HepG2 (cell line): Measurements from ENCODE around the gene PSMB8. TPM values are rescaled to one million over a fixed set of nuclear protein-coding genes. Genes with fewer than 3 reads are reported as not detected.

Experiments
- ARNT ChIP-seq: fragments of 450-650 bp; IDR thresholded peaks from 2 replicates; pipeline ENCODE4 v1.6.1; 2017
- CENPX ChIP-seq: sonication (generic); formaldehyde crosslinking; IDR thresholded peaks from 2 replicates; pipeline ENCODE4 v1.9.0; 2021; ENCODE audit warnings: mild to moderate bottlenecking, missing genetic modification reagents, moderate library complexity
- ELF1 ChIP-seq: sonication (generic); formaldehyde crosslinking; IDR thresholded peaks from 2 replicates; pipeline ENCODE4 v1.4.0; 2020; ENCODE audit warnings: missing genetic modification reagents
- HDAC1 ChIP-seq: sonication (generic); formaldehyde crosslinking; IDR thresholded peaks from 2 replicates; pipeline ENCODE4 v1.5.1; 2020; ENCODE audit warnings: mild to moderate bottlenecking, missing genetic modification reagents
- NCOA2 ChIP-seq: sonication (generic); formaldehyde crosslinking; IDR thresholded peaks from 2 replicates; pipeline ENCODE4 v1.8.0; 2022; ENCODE audit warnings: inconsistent platforms
- NFE2L1 ChIP-seq: sonication (generic); formaldehyde crosslinking; IDR thresholded peaks from 2 replicates; pipeline ENCODE4 v1.4.0; 2020; ENCODE audit warnings: missing genetic modification reagents, mild to moderate bottlenecking, borderline replicate concordance
- POGZ ChIP-seq: sonication (generic); formaldehyde crosslinking; IDR thresholded peaks from 2 replicates; pipeline ENCODE4 v1.4.0; 2020; ENCODE audit warnings: mild to moderate bottlenecking, missing genetic modification reagents
- POLR2A ChIP-seq, 2 experiments: IDR thresholded peaks; 2 replicates each; pipeline ENCODE4 v1.6.1; 2011; ENCODE audit warnings: low read depth in 2 of 2, low read length in 2 of 2, mild to moderate bottlenecking in 1 of 2, moderate library complexity in 1 of 2; ENCODE audit not compliant: insufficient read depth in 1 of 2
- ZBTB20 ChIP-seq: sonication (generic); formaldehyde crosslinking; IDR thresholded peaks from 2 replicates; pipeline ENCODE4 v1.8.1; 2023; ENCODE audit warnings: missing genetic modification reagents, low read depth, mild to moderate bottlenecking, borderline replicate concordance
- ZKSCAN5 ChIP-seq: sonication (generic); formaldehyde crosslinking; IDR thresholded peaks from 2 replicates; pipeline ENCODE4 v1.5.1; 2020; ENCODE audit warnings: mild to moderate bottlenecking, missing genetic modification reagents
- ZNF251 ChIP-seq: sonication (generic); formaldehyde crosslinking; IDR thresholded peaks from 2 replicates; pipeline ENCODE4 v1.9.0; 2021; ENCODE audit warnings: mild to moderate bottlenecking, missing genetic modification reagents
- ZNF296 ChIP-seq: sonication (generic); formaldehyde crosslinking; conservative IDR thresholded peaks from 2 replicates; pipeline ENCODE4 v1.5.0; 2020; ENCODE audit warnings: mild to moderate bottlenecking, missing genetic modification reagents
- ZNF432 ChIP-seq: sonication (generic); formaldehyde crosslinking; IDR thresholded peaks from 2 replicates; pipeline ENCODE4 v1.5.0; 2020; ENCODE audit warnings: missing genetic modification reagents, mild to moderate bottlenecking, borderline replicate concordance
- ZNF790 ChIP-seq: sonication (generic); formaldehyde crosslinking; IDR thresholded peaks from 2 replicates; pipeline ENCODE4 v1.8.0; 2022; ENCODE audit warnings: missing genetic modification reagents, mild to moderate bottlenecking, borderline replicate concordance
- ZNF83 ChIP-seq: sonication (generic); formaldehyde crosslinking; IDR thresholded peaks from 2 replicates; pipeline ENCODE4 v1.4.0; 2020; ENCODE audit warnings: missing genetic modification reagents, mild to moderate bottlenecking, borderline replicate concordance
- polyA plus RNA-seq, 8 experiments: library from polyadenylated mRNA; depleted of rRNA in 3 of 8; stranded (reverse) in 7 of 8; unstranded in 1 of 8; fragments of >200 nt; fragmentation: Illumina TruSeq in 4 of 8; extraction: Trizol in 4 of 8; gene quantifications; 2 replicates each; pipeline versions ENCODE4 v1.2.1 to v1.2.3, GENCODE V29; 2011 to 2016; ENCODE audit warnings: low read depth in 4 of 8, missing spikeins in 1 of 8, mixed read lengths in 1 of 8; ENCODE audit not compliant: insufficient read depth in 1 of 8
- total RNA-seq, 5 experiments: library from RNA; depleted of rRNA; stranded (reverse); fragments of >200 nt; fragmentation: Illumina TruSeq; extraction: Trizol; gene quantifications; 2 replicates each; pipeline ENCODE4 v1.2.3, GENCODE V29; 2016; ENCODE audit warnings: low read depth in 1 of 5
- TF ChIP-seq, protein P1 (sequence below): sonication (generic); formaldehyde crosslinking; IDR thresholded peaks from 2 replicates; pipeline ENCODE4 v1.8.0; 2022; ENCODE audit warnings: mild to moderate bottlenecking, missing genetic modification reagents, moderate library complexity
- TF ChIP-seq, protein P2 (sequence below): sonication (generic); formaldehyde crosslinking; IDR thresholded peaks from 2 replicates; pipeline ENCODE4 v1.5.1; 2020; ENCODE audit warnings: mild to moderate bottlenecking, moderate library complexity, missing genetic modification reagents
- TF ChIP-seq, protein P3 (sequence below): sonication (generic); formaldehyde crosslinking; conservative IDR thresholded peaks from 2 replicates; pipeline ENCODE4 v1.4.0; 2020; ENCODE audit warnings: missing genetic modification reagents
- TF ChIP-seq, protein P4 (sequence below): sonication (generic); formaldehyde crosslinking; IDR thresholded peaks from 2 replicates; pipeline ENCODE4 v1.5.0; 2020; ENCODE audit warnings: missing genetic modification reagents
- TF ChIP-seq, protein P5 (sequence below): sonication (generic); formaldehyde crosslinking; IDR thresholded peaks from 2 replicates; pipeline ENCODE4 v1.4.0; 2020; ENCODE audit warnings: missing genetic modification reagents

PSMB8 gene
- total and polyA plus RNA-seq, 2 of the 13 experiments (the other 11 are each of a cell fraction or from before 2014, with no cell fraction given): 30.7 to 64.7 TPM

DNA sequence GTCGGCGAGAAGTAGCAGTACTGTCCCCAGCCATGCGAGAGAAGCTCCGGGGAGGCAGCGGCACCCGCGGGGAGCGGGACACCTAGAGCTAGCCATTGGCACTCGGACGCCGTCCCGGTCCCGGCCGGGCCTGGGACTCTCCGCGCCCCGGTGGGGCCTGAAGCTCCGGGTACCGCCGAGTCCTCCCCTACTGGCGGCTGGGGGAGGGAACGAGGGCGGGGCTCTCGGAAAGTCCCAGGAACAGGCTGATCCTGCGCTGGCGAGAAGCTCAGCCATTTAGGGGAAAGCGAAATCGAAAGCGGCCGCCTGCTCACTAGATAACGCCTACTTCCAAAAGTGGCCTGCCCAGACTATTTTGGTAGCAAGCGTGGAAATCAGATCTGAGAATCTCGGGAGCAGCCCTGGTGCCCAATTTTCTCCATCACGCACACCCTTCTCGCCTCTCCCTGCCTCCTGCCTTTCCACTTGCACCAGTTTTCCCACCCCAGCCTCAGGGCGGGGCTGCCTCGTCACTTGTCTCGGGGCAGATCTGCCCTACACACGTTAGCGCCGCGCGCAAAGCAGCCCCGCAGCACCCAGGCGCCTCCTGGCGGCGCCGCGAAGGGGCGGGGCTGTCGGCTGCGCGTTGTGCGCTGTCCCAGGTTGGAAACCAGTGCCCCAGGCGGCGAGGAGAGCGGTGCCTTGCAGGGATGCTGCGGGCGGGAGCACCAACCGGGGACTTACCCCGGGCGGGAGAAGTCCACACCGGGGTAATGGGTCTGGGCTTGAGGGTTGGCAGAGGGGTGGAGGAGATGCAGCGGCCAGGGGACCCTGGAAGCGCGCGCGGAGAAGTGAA, 9.9 kb upstream of the PSMB8 start, which contains the start of the genes PSMB9 and TAP1 (continued):
- TF ChIP-seq, protein P1, sequence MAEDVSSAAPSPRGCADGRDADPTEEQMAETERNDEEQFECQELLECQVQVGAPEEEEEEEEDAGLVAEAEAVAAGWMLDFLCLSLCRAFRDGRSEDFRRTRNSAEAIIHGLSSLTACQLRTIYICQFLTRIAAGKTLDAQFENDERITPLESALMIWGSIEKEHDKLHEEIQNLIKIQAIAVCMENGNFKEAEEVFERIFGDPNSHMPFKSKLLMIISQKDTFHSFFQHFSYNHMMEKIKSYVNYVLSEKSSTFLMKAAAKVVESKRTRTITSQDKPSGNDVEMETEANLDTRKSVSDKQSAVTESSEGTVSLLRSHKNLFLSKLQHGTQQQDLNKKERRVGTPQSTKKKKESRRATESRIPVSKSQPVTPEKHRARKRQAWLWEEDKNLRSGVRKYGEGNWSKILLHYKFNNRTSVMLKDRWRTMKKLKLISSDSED (CRISPR knock-in tag): 0 out of 2 replicates have a peak, but pooled peaks have one; percentile 62
- peak; percentile 11; the same call in 1 of the 2 replicates for TF ChIP-seq ELF1 (CRISPR knock-in tag)
- TF ChIP-seq ZNF432 (CRISPR knock-in tag): no peak
- TF ChIP-seq NFE2L1 (CRISPR knock-in tag): no peak
- TF ChIP-seq HDAC1 (CRISPR knock-in tag): peak; percentile 80
- TF ChIP-seq POGZ (CRISPR knock-in tag): peak; percentile 74
- TF ChIP-seq, protein P2, sequence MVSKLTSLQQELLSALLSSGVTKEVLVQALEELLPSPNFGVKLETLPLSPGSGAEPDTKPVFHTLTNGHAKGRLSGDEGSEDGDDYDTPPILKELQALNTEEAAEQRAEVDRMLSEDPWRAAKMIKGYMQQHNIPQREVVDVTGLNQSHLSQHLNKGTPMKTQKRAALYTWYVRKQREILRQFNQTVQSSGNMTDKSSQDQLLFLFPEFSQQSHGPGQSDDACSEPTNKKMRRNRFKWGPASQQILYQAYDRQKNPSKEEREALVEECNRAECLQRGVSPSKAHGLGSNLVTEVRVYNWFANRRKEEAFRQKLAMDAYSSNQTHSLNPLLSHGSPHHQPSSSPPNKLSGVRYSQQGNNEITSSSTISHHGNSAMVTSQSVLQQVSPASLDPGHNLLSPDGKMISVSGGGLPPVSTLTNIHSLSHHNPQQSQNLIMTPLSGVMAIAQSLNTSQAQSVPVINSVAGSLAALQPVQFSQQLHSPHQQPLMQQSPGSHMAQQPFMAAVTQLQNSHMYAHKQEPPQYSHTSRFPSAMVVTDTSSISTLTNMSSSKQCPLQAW (CRISPR knock-in tag): peak; percentile 73; the same call in 1 of the 2 replicates
- peak; percentile 14; the same call in 1 of the 2 replicates for TF ChIP-seq NCOA2 (CRISPR knock-in tag)
- TF ChIP-seq ZNF251 (CRISPR knock-in tag): no peak
- peak; percentile 21; the same call in 1 of the 2 replicates for TF ChIP-seq ZBTB20 (CRISPR knock-in tag)
- TF ChIP-seq, protein P3, sequence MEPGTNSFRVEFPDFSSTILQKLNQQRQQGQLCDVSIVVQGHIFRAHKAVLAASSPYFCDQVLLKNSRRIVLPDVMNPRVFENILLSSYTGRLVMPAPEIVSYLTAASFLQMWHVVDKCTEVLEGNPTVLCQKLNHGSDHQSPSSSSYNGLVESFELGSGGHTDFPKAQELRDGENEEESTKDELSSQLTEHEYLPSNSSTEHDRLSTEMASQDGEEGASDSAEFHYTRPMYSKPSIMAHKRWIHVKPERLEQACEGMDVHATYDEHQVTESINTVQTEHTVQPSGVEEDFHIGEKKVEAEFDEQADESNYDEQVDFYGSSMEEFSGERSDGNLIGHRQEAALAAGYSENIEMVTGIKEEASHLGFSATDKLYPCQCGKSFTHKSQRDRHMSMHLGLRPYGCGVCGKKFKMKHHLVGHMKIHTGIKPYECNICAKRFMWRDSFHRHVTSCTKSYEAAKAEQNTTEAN (CRISPR knock-in tag): no peak; the same call in 1 of the 2 replicates
- no peak for TF ChIP-seq CENPX (CRISPR knock-in tag)
- TF ChIP-seq POLR2A (IDR thresholded peaks at IDR 0.05; ENCODE audit: insufficient read depth in 1 of 2, low read depth in 2 of 2, low read length in 2 of 2): peak; percentile 61 to 80
- TF ChIP-seq ZNF83: no peak
- 0 out of 2 replicates have a peak, but pooled peaks have one; percentile 25 for TF ChIP-seq ZNF296 (CRISPR knock-in tag)
- TF ChIP-seq, protein P4, sequence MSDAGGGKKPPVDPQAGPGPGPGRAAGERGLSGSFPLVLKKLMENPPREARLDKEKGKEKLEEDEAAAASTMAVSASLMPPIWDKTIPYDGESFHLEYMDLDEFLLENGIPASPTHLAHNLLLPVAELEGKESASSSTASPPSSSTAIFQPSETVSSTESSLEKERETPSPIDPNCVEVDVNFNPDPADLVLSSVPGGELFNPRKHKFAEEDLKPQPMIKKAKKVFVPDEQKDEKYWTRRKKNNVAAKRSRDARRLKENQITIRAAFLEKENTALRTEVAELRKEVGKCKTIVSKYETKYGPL: peak; percentile 56; the same call in 1 of the 2 replicates
- 0 out of 2 replicates have a peak, but pooled peaks have one; percentile 83 for TF ChIP-seq ZNF790 (CRISPR knock-in tag)
- TF ChIP-seq ZKSCAN5 (CRISPR knock-in tag): 0 out of 2 replicates have a peak, but pooled peaks have one; percentile 26
- TF ChIP-seq, protein P5, sequence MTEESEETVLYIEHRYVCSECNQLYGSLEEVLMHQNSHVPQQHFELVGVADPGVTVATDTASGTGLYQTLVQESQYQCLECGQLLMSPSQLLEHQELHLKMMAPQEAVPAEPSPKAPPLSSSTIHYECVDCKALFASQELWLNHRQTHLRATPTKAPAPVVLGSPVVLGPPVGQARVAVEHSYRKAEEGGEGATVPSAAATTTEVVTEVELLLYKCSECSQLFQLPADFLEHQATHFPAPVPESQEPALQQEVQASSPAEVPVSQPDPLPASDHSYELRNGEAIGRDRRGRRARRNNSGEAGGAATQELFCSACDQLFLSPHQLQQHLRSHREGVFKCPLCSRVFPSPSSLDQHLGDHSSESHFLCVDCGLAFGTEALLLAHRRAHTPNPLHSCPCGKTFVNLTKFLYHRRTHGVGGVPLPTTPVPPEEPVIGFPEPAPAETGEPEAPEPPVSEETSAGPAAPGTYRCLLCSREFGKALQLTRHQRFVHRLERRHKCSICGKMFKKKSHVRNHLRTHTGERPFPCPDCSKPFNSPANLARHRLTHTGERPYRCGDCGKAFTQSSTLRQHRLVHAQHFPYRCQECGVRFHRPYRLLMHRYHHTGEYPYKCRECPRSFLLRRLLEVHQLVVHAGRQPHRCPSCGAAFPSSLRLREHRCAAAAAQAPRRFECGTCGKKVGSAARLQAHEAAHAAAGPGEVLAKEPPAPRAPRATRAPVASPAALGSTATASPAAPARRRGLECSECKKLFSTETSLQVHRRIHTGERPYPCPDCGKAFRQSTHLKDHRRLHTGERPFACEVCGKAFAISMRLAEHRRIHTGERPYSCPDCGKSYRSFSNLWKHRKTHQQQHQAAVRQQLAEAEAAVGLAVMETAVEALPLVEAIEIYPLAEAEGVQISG (CRISPR knock-in tag): peak; percentile 66
- no peak for TF ChIP-seq ARNT
